Transverse colon (tissue), 4 donors: ENCODE measurements around the gene OR8A1. TPM values are rescaled to one million over a fixed set of nuclear protein-coding genes. Genes with fewer than 3 reads are reported as not detected.

ENCODE experiments used
- DNase-seq: peaks from one replicate; pipeline ENCODE4 v3.0.0-alpha.2; 2019
- H3K27ac ChIP-seq, 4 donors: fragments of 200-600 bp; sonication (generic); 2 replicates each; pipeline ENCODE4 v1.5.1; 2016 to 2018; ENCODE audit warnings: inconsistent platforms in 4 of 4
- H3K27me3 ChIP-seq: fragments of 200-600 bp; sonication (generic); 2 replicates; pipeline ENCODE4 v1.5.1; 2017; ENCODE audit warnings: inconsistent platforms
- H3K36me3 ChIP-seq, 4 donors: fragments of 200-600 bp; sonication (generic); 2 replicates each; pipeline ENCODE4 v1.5.1; 2017 to 2019; ENCODE audit warnings: inconsistent platforms in 4 of 4
- H3K4me1 ChIP-seq, 4 donors: fragments of 200-600 bp; sonication (generic); 2 replicates each; pipeline ENCODE4 v1.5.1; 2017 to 2020; ENCODE audit warnings: inconsistent platforms in 4 of 4
- H3K4me3 ChIP-seq, 4 donors: fragments of 200-600 bp; sonication (generic); 1 replicate in 1 of 4; 2 replicates in 3 of 4; pipeline versions ENCODE4 v1.5.1 to v1.6.1; 2017 to 2019; ENCODE audit warnings: inconsistent platforms in 4 of 4
- H3K9me3 ChIP-seq, 2 donors: fragments of 200-600 bp; sonication (generic); 2 replicates each; pipeline ENCODE4 v1.5.1; 2017 to 2019; ENCODE audit warnings: inconsistent platforms in 2 of 2
- EP300 ChIP-seq: sonication (generic); formaldehyde crosslinking; IDR thresholded peaks from one replicate; pipeline ENCODE4 v1.6.1; 2017; ENCODE audit warnings: antibody characterized with exemption, low read depth
- POLR2A ChIP-seq: fragments of 450-650 bp; IDR thresholded peaks from one replicate; pipeline ENCODE4 v1.6.1; 2016; ENCODE audit warnings: antibody characterized with exemption, mild to moderate bottlenecking, moderate library complexity
- POLR2AphosphoS5 ChIP-seq, 3 donors: sonication (generic); formaldehyde crosslinking; IDR thresholded peaks; one replicate each; pipeline ENCODE4 v1.6.1; 2016; ENCODE audit warnings: antibody characterized with exemption in 3 of 3
- WGBS, 2 donors: methylation state at CpG; one replicate each; pipeline ENCODE4 v1.1.5; 2018; ENCODE audit warnings: low coverage in 1 of 2; 5-methylcytosine and 5-hydroxymethylcytosine counted together
- in situ Hi-C, 4 donors: fragments of 200-750 bp; cut with MboI; loops; one replicate each; pipeline versions ENCODE4 v1.15.0 to v1.15.1; 2017; ENCODE audit warnings: low sequenced_read_pairs in 3 of 4, low pct_ligation_motif_present in 1 of 4, low pct_unique_long_range_greater_than_20kb in 1 of 4
- intact Hi-C: fragments of 100-400 bp; cut with DNase I; formaldehyde crosslinking; loops from one replicate; pipeline ENCODE4 v1.15.1; 2023; ENCODE audit warnings: low total_unique reads
- total RNA-seq, 4 donors: library from RNA; depleted of rRNA; stranded (reverse); fragments of >200 nt; gene quantifications; one replicate each; pipeline ENCODE4 v1.1.0, GENCODE V29; 2016
- TF ChIP-seq, protein P1 (sequence below), 5 experiments: fragments of 200-600 bp in 3 of 5; fragments of 450-650 bp in 2 of 5; sonication (generic) in 3 of 5; IDR thresholded peaks; 1 replicate in 2 of 5; 2 replicates in 3 of 5; pipeline ENCODE4 v1.5.1; 2016 to 2017; ENCODE audit warnings: antibody characterized with exemption in 5 of 5, inconsistent platforms in 3 of 5, mild to moderate bottlenecking in 2 of 5, moderate library complexity in 1 of 5

The OR8A1 gene
- total RNA-seq, 4 donors from 2014 or later: not detected

DNA sequence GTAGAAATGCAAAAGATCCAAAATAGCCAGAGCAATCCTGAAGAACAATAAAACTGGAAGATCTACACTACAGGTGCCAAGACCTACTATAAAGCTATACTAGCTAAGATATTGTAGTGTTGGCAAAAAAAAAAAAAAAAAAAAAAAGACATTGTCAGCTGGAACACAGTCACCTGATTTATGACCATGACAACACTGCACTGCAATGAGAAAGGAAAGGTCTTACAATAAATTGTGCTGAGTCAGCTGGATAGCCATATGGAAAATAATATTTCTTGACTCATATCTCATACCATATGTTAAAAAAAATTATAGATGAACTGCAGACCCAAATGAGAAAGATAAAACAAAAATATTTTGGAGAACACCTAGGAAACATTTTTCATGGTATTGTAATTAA is 38.4 kb downstream of the OR8A1 start:
- in situ Hi-C loops: no loop called here
- Histone ChIP-seq H3K27me3 (no peaks in the 10 kb centered on the region), H3K4me3 (no peak overlapping the region), H3K4me1 (no peaks in the 10 kb centered on the region), H3K36me3 (no peaks in the 10 kb centered on the region), H3K27ac (no peak overlapping the region), H3K9me3 (no peaks in the 10 kb centered on the region)
- intact Hi-C loops: no loop called here
- DNase-seq: no peak
- TF ChIP-seq, protein P1, sequence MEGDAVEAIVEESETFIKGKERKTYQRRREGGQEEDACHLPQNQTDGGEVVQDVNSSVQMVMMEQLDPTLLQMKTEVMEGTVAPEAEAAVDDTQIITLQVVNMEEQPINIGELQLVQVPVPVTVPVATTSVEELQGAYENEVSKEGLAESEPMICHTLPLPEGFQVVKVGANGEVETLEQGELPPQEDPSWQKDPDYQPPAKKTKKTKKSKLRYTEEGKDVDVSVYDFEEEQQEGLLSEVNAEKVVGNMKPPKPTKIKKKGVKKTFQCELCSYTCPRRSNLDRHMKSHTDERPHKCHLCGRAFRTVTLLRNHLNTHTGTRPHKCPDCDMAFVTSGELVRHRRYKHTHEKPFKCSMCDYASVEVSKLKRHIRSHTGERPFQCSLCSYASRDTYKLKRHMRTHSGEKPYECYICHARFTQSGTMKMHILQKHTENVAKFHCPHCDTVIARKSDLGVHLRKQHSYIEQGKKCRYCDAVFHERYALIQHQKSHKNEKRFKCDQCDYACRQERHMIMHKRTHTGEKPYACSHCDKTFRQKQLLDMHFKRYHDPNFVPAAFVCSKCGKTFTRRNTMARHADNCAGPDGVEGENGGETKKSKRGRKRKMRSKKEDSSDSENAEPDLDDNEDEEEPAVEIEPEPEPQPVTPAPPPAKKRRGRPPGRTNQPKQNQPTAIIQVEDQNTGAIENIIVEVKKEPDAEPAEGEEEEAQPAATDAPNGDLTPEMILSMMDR (IDR thresholded peaks at IDR 0.05): no peak
- TF ChIP-seq POLR2AphosphoS5 (IDR thresholded peaks at IDR 0.05): no peak
- TF ChIP-seq POLR2A: no peak
- no peak for TF ChIP-seq EP300

GRCh38 chr11:124610295-124610694 is 40.5 kb downstream of the OR8A1 start:
- WGBS, 2 donors: 89 to 100% methylated on average over 1 to 2 of the region's 2 CpGs
- intact Hi-C loops (no loop called here), in situ Hi-C loops (no loop called here)
- no peaks in the 10 kb centered on the region for H3K36me3 ChIP-seq
- no peak overlapping the region for H3K27ac ChIP-seq
- TF ChIP-seq, protein P1 (IDR thresholded peaks at IDR 0.05): no peak
- TF ChIP-seq POLR2A: no peak
- no peak for TF ChIP-seq POLR2AphosphoS5 (IDR thresholded peaks at IDR 0.05)
- no peak for TF ChIP-seq EP300
- no peaks in the 10 kb centered on the region for H3K4me1 ChIP-seq
- H3K27me3 ChIP-seq: peaks cover 11% of the 10 kb centered on the region
- DNase-seq: no peak
- no peaks in the 10 kb centered on the region for H3K9me3 ChIP-seq
- H3K4me3 ChIP-seq: no peak overlapping the region

- no peak for DNase-seq
- 60 to 84% methylated on average over 1 to 5 of the region's 5 CpGs for WGBS, 2 donors
- in situ Hi-C loops: no loop called here
- intact Hi-C loops: no loop called here
- no peaks in the 10 kb centered on the region for H3K9me3 ChIP-seq
- H3K27me3 ChIP-seq: peaks cover 16% of the 10 kb centered on the region
- H3K4me1 ChIP-seq: no peaks in the 10 kb centered on the region
- no peaks in the 10 kb centered on the region for H3K36me3 ChIP-seq
- no peak within 1 kb of the TSS for H3K4me3 ChIP-seq
- TF ChIP-seq, protein P1 (IDR thresholded peaks at IDR 0.05): no peak
- no peak for TF ChIP-seq POLR2A
- no peak for TF ChIP-seq EP300
- TF ChIP-seq POLR2AphosphoS5 (IDR thresholded peaks at IDR 0.05): no peak
- no peak within 1 kb of the TSS for H3K27ac ChIP-seq
Measured at GRCh38 chr11:124611064-124611463, 41.3 kb downstream of the OR8A1 start, which contains the start of gene PANX3. TSS of gene PANX3 (plus strand) at chr11:124611428. CDS start at chr11:124611557, 129 bp downstream.

- TF ChIP-seq POLR2A (no peak), EP300 (no peak), POLR2AphosphoS5 (IDR thresholded peaks at IDR 0.05) (no peak)
- TF ChIP-seq, protein P1 (IDR thresholded peaks at IDR 0.05): no peak
- peaks cover 16% of the 10 kb centered on the region for H3K27me3 ChIP-seq
- H3K4me1 ChIP-seq: no peaks in the 10 kb centered on the region
- H3K4me3 ChIP-seq: no peak overlapping the region
- WGBS, 2 donors: 61 to 64% methylated on average over 2 to 3 of the region's 3 CpGs
- intact Hi-C loops: no loop called here
- in situ Hi-C loops: no loop called here
- no peaks in the 10 kb centered on the region for H3K36me3 ChIP-seq
- H3K9me3 ChIP-seq: no peaks in the 10 kb centered on the region
- no peak overlapping the region for H3K27ac ChIP-seq
- DNase-seq: no peak
Measured at GRCh38 chr11:124612045-124612444, 42.2 kb downstream of the OR8A1 start.
